Thyroid gland (tissue), 4 donors: Measurements from ENCODE around the gene IL13RA2.

ENCODE experiments used
- CTCF ChIP-seq, 6 experiments: fragments of 200-600 bp in 3 of 6; fragments of 450-650 bp in 3 of 6; sonication (generic) in 3 of 6; IDR thresholded peaks; one replicate each; pipeline ENCODE4 v1.5.1; 2016 to 2019; ENCODE audit warnings: antibody characterized with exemption in 6 of 6, mild to moderate bottlenecking in 2 of 6, inconsistent platforms in 1 of 6, moderate library complexity in 1 of 6
- POLR2A ChIP-seq, 2 donors: fragments of 450-650 bp; IDR thresholded peaks; one replicate each; pipeline ENCODE4 v1.6.1; 2017; ENCODE audit warnings: antibody characterized with exemption in 2 of 2, mild to moderate bottlenecking in 2 of 2, moderate library complexity in 1 of 2

GRCh38 chrX:115053223-115053622 lies 35.8 kb upstream of the IL13RA2 start:
- no peak for TF ChIP-seq CTCF (IDR thresholded peaks at IDR 0.05)
- no peak for TF ChIP-seq POLR2A (IDR thresholded peaks at IDR 0.05)
